C4-2B (cell line): ENCODE measurements around the gene IL1RL2.

Source experiments
- CTCF ChIP-seq: fragments of 450-650 bp; conservative IDR thresholded peaks from 2 replicates; pipeline ENCODE4 v1.5.1; 2017; ENCODE audit warnings: mild to moderate bottlenecking
- ZFX ChIP-seq: fragments of 450-650 bp; IDR thresholded peaks from 2 replicates; pipeline ENCODE4 v1.6.1; 2017

- TF ChIP-seq CTCF (no peak; the same call in 1 of the 2 replicates), ZFX (no peak)
These were observed 58.7 kb downstream of the IL1RL2 start for GRCh38 chr2:102245266-102246151.
